K562 (cell line): ENCODE results near the gene RNF126. TPM values are rescaled to one million over a fixed set of nuclear protein-coding genes. Genes with fewer than 3 reads are reported as not detected.

Experiments used
- ATF2 ChIP-seq: sonication (generic); formaldehyde crosslinking; IDR thresholded peaks from 2 replicates; pipeline ENCODE4 v1.8.1; 2022; ENCODE audit warnings: missing genetic modification reagents
- BMI1 ChIP-seq: fragments of 150-350 bp; IDR thresholded peaks from 2 replicates; pipeline ENCODE4 v1.6.1; 2014; ENCODE audit warnings: low read length
- CTCF ChIP-seq, 3 experiments: IDR thresholded peaks in 2 of 3; conservative IDR thresholded peaks in 1 of 3; 2 replicates each; pipeline ENCODE4 v1.5.1; 2011 to 2012; ENCODE audit warnings: low read length in 3 of 3, mild to moderate bottlenecking in 3 of 3, control low read depth in 2 of 3, improper control_type of control experiment in 1 of 3, inconsistent platforms in 1 of 3, low read depth in 1 of 3, mixed read lengths in 1 of 3, moderate library complexity in 1 of 3; ENCODE audit not compliant: insufficient read depth in 2 of 3
- E2F5 ChIP-seq: sonication (generic); formaldehyde crosslinking; IDR thresholded peaks from 2 replicates; pipeline ENCODE4 v1.8.0; 2022; ENCODE audit warnings: mild to moderate bottlenecking, missing genetic modification reagents
- ELF1 ChIP-seq: fragments of 200-800 bp; sonication (Bioruptor generic); IDR thresholded peaks from 2 replicates; pipeline ENCODE4 v1.6.1; 2016; ENCODE audit warnings: missing genetic modification characterization, missing compliant biosample characterization
- HDAC2 ChIP-seq: fragments of 450-650 bp; IDR thresholded peaks from 2 replicates; pipeline ENCODE4 v1.6.1; 2016; ENCODE audit warnings: mild to moderate bottlenecking
- HNRNPUL1 ChIP-seq: fragments of 200-400 bp; formaldehyde crosslinking; IDR thresholded peaks from 2 replicates; pipeline ENCODE4 v1.6.1; 2017; ENCODE audit warnings: low read length
- NCOA1 ChIP-seq: fragments of 450-650 bp; IDR thresholded peaks from 2 replicates; pipeline ENCODE4 v1.6.1; 2016; ENCODE audit warnings: low read depth
- PHF20 ChIP-seq: fragments of 450-650 bp; IDR thresholded peaks from 2 replicates; pipeline ENCODE4 v1.6.1; 2018; ENCODE audit not compliant: partially characterized antibody
- POLR2G ChIP-seq: fragments of 200-400 bp; formaldehyde crosslinking; IDR thresholded peaks from 2 replicates; pipeline ENCODE4 v1.6.1; 2017; ENCODE audit warnings: low read depth, mild to moderate bottlenecking, antibody characterized with exemption, low read length, moderate library complexity
- ZSCAN32 ChIP-seq: fragments of 450-650 bp; formaldehyde crosslinking; IDR thresholded peaks from 2 replicates; pipeline ENCODE4 v1.4.0; 2020; ENCODE audit warnings: mild to moderate bottlenecking, moderate library complexity
- polyA plus RNA-seq, 8 experiments: library from polyadenylated mRNA; depleted of rRNA in 4 of 8; stranded (reverse) in 5 of 8; unstranded in 3 of 8; fragments of >200 nt; fragmentation: Nextera tagmentation in 2 of 8; fragmentation: Illumina TruSeq in 1 of 8; extraction: Ambion mirVana in 2 of 8; extraction: Trizol in 1 of 8; gene quantifications; 2 replicates each; pipeline versions ENCODE4 v1.2.1 to v1.2.3, GENCODE V29; 2011 to 2014; ENCODE audit warnings: inconsistent platforms in 1 of 8, missing spikeins in 1 of 8
- total RNA-seq, 7 experiments: library from RNA; depleted of rRNA in 6 of 7; stranded (reverse); fragments of >200 nt in 6 of 7; fragmentation: Illumina TruSeq in 2 of 7; extraction: Trizol in 2 of 7; gene quantifications; 2 replicates each; pipeline versions ENCODE4 v1.2.1 to v1.2.3, GENCODE V29; 2011 to 2021; ENCODE audit warnings: low replicate concordance in 1 of 7
- TF ChIP-seq, protein P1 (sequence below): fragments of 450-650 bp; formaldehyde crosslinking; IDR thresholded peaks from 2 replicates; pipeline ENCODE4 v1.4.0; 2020; ENCODE audit warnings: mild to moderate bottlenecking, moderate library complexity
- TF ChIP-seq, protein P2 (sequence below), 2 experiments: fragments of 200-800 bp in 1 of 2; sonication (Bioruptor generic) in 1 of 2; sonication (generic) in 1 of 2; formaldehyde crosslinking in 1 of 2; IDR thresholded peaks in 1 of 2; conservative IDR thresholded peaks in 1 of 2; 2 replicates each; pipeline versions ENCODE4 v1.5.0 to v1.6.1; 2016 to 2020; ENCODE audit warnings: missing compliant biosample characterization in 1 of 2, missing genetic modification characterization in 1 of 2, missing genetic modification reagents in 1 of 2
- TF ChIP-seq, protein P3 (sequence below): fragments of 200-800 bp; sonication (Bioruptor generic); IDR thresholded peaks from 2 replicates; pipeline ENCODE4 v1.6.1; 2017; ENCODE audit warnings: missing genetic modification characterization, missing compliant biosample characterization
- TF ChIP-seq, protein P4 (sequence below): fragments of 450-650 bp; formaldehyde crosslinking; IDR thresholded peaks from 2 replicates; pipeline ENCODE4 v1.4.0; 2022; ENCODE audit warnings: missing genetic modification characterization

RNF126 gene
- total and polyA plus RNA-seq, 9 of the 15 experiments (the other 6 are each of a cell fraction or from before 2014, with no cell fraction given) = 0.27 to 101 (median 12.3) TPM

DNA sequence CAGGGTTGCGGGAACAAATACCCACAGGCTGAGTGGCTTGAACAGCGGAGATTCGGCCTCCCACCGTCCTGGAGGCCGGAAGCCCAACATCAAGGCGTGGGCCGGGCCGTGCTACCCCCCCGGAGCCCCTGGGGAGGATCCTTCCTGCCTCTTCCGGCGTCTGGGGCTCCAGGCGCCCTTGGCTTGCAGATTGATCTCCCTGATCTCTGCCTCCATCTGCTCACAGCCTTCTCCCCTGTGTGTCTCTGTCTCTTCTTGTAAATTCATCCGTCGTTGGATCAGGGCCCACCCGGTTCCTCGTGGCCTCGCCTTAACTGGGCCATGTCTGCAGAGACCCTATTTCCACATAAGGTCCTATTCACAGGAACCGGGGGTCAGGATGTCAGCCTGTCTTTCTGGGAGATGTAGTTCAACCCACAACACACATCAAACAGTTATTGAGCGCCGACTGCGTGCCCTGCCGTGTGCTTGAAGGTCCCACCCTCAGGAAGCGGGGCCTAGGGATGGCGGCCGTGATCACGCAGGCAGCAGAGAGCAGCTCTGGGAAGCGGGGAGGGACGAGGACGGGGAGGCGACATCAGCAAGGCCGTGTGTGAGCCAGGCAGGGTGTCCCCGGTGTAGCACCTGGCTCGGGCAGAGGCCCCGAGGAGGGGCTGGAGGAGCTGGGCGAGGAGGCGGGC, 52.1 kb downstream of the RNF126 start (continued):
- TF ChIP-seq CTCF (IDR thresholded peaks at IDR 0.05 in 2 of 3, conservative IDR thresholded peaks at IDR 0.05 in 1 of 3; ENCODE audit: insufficient read depth in 2 of 3, low read depth in 1 of 3, low read length in 3 of 3) (no peak), ZSCAN32 (CRISPR knock-in tag) (no peak), E2F5 (CRISPR knock-in tag) (no peak), ATF2 (CRISPR knock-in tag) (no peak), PHF20 (peak; percentile 54), NCOA1 (peak; percentile 81), HNRNPUL1 (no peak), BMI1 (no peak), HDAC2 (peak; percentile 53), ELF1 (tag) (peak; percentile 57), POLR2G (peak; percentile 73)
- TF ChIP-seq, protein P1, sequence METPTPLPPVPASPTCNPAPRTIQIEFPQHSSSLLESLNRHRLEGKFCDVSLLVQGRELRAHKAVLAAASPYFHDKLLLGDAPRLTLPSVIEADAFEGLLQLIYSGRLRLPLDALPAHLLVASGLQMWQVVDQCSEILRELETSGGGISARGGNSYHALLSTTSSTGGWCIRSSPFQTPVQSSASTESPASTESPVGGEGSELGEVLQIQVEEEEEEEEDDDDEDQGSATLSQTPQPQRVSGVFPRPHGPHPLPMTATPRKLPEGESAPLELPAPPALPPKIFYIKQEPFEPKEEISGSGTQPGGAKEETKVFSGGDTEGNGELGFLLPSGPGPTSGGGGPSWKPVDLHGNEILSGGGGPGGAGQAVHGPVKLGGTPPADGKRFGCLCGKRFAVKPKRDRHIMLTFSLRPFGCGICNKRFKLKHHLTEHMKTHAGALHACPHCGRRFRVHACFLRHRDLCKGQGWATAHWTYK (CRISPR knock-in tag) = no peak
- TF ChIP-seq, protein P2, sequence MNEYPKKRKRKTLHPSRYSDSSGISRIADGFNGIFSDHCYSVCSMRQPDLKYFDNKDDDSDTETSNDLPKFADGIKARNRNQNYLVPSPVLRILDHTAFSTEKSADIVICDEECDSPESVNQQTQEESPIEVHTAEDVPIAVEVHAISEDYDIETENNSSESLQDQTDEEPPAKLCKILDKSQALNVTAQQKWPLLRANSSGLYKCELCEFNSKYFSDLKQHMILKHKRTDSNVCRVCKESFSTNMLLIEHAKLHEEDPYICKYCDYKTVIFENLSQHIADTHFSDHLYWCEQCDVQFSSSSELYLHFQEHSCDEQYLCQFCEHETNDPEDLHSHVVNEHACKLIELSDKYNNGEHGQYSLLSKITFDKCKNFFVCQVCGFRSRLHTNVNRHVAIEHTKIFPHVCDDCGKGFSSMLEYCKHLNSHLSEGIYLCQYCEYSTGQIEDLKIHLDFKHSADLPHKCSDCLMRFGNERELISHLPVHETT (CRISPR knock-in tag; conservative IDR thresholded peaks at IDR 0.05 in 1 of 2, IDR thresholded peaks at IDR 0.05 in 1 of 2) = peak in 1 of 2 experiments; percentile 39; a peak in 1 of 4 replicates
- TF ChIP-seq, protein P3, sequence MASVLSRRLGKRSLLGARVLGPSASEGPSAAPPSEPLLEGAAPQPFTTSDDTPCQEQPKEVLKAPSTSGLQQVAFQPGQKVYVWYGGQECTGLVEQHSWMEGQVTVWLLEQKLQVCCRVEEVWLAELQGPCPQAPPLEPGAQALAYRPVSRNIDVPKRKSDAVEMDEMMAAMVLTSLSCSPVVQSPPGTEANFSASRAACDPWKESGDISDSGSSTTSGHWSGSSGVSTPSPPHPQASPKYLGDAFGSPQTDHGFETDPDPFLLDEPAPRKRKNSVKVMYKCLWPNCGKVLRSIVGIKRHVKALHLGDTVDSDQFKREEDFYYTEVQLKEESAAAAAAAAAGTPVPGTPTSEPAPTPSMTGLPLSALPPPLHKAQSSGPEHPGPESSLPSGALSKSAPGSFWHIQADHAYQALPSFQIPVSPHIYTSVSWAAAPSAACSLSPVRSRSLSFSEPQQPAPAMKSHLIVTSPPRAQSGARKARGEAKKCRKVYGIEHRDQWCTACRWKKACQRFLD (CRISPR knock-in tag) = peak; percentile 54; the same call in 1 of the 2 replicates
- TF ChIP-seq, protein P4, sequence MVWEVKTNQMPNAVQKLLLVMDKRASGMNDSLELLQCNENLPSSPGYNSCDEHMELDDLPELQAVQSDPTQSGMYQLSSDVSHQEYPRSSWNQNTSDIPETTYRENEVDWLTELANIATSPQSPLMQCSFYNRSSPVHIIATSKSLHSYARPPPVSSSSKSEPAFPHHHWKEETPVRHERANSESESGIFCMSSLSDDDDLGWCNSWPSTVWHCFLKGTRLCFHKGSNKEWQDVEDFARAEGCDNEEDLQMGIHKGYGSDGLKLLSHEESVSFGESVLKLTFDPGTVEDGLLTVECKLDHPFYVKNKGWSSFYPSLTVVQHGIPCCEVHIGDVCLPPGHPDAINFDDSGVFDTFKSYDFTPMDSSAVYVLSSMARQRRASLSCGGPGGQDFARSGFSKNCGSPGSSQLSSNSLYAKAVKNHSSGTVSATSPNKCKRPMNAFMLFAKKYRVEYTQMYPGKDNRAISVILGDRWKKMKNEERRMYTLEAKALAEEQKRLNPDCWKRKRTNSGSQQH (CRISPR knock-in tag) = no peak
